GM23338 (cell line): ENCODE measurements around the gene MEGF11.

ENCODE experiments used
- EZH2 ChIP-seq: fragments of 200-600 bp; sonication (generic); IDR thresholded peaks from one replicate; pipeline ENCODE4 v1.8.0; 2017; ENCODE audit warnings: antibody characterized with exemption, mild to moderate bottlenecking, low read depth; ENCODE audit not compliant: unreplicated experiment
- EZH2phosphoT487 ChIP-seq: fragments of 200-600 bp; sonication (generic); IDR thresholded peaks from one replicate; pipeline ENCODE4 v1.8.1; 2018; ENCODE audit warnings: antibody characterized with exemption; ENCODE audit not compliant: unreplicated experiment
- JUNB ChIP-seq: IDR thresholded peaks from one replicate; pipeline ENCODE4 v1.6.1; 2016; ENCODE audit warnings: antibody characterized with exemption; ENCODE audit not compliant: unreplicated experiment
- POLR2AphosphoS5 ChIP-seq: IDR thresholded peaks from 2 replicates; pipeline ENCODE4 v1.6.1; 2016; ENCODE audit warnings: antibody characterized with exemption, low read depth
- REST ChIP-seq: IDR thresholded peaks from one replicate; pipeline ENCODE4 v1.6.1; 2018; ENCODE audit warnings: antibody characterized with exemption; ENCODE audit not compliant: unreplicated experiment
- TF ChIP-seq, protein P1 (sequence below), 2 experiments: fragments of 200-600 bp in 1 of 2; sonication (generic) in 1 of 2; conservative IDR thresholded peaks; 2 replicates each; pipeline versions ENCODE4 v1.5.1 to v1.6.1; 2016 to 2017; ENCODE audit warnings: antibody characterized with exemption in 2 of 2, low read depth in 2 of 2, mild to moderate bottlenecking in 2 of 2, moderate library complexity in 1 of 2

GRCh38 chr15:66138892-66139590, 114.5 kb downstream of the MEGF11 start:
- TF ChIP-seq POLR2AphosphoS5 (no peak), JUNB (no peak), EZH2 (no peak), REST (no peak), EZH2phosphoT487 (no peak)
- TF ChIP-seq, protein P1, sequence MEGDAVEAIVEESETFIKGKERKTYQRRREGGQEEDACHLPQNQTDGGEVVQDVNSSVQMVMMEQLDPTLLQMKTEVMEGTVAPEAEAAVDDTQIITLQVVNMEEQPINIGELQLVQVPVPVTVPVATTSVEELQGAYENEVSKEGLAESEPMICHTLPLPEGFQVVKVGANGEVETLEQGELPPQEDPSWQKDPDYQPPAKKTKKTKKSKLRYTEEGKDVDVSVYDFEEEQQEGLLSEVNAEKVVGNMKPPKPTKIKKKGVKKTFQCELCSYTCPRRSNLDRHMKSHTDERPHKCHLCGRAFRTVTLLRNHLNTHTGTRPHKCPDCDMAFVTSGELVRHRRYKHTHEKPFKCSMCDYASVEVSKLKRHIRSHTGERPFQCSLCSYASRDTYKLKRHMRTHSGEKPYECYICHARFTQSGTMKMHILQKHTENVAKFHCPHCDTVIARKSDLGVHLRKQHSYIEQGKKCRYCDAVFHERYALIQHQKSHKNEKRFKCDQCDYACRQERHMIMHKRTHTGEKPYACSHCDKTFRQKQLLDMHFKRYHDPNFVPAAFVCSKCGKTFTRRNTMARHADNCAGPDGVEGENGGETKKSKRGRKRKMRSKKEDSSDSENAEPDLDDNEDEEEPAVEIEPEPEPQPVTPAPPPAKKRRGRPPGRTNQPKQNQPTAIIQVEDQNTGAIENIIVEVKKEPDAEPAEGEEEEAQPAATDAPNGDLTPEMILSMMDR (conservative IDR thresholded peaks at IDR 0.05; ENCODE audit: low read depth in 2 of 2) = no peak
